GM12892 (cell line): ENCODE measurements around the gene LMBRD2.

Experiments used
- POLR2A ChIP-seq: IDR thresholded peaks from 2 replicates; pipeline ENCODE4 v1.6.1; 2011; ENCODE audit warnings: low read depth, low read length, control low read depth
- TAF1 ChIP-seq: IDR thresholded peaks from 2 replicates; pipeline ENCODE4 v1.6.1; 2011; ENCODE audit warnings: low read depth, mild to moderate bottlenecking, control low read depth, low read length, borderline replicate concordance

- TF ChIP-seq POLR2A (no peak), TAF1 (no peak)
Measured at GRCh38 chr5:36161361-36161760, 9.7 kb upstream of the LMBRD2 start.
